ENCODE data around the gene CDK1. TPM values are rescaled to one million over a fixed set of nuclear protein-coding genes. Genes with fewer than 3 reads are reported as not detected.
A peak's percentile ranks its signal among the peaks of the same experiment; 100 is the strongest.

The CDK1 gene
- total and polyA plus RNA-seq, 10 of the 15 experiments (the other 5 are each of a cell fraction or from before 2014, with no cell fraction given): 81.5 to 361 (median 133) TPM

DNA sequence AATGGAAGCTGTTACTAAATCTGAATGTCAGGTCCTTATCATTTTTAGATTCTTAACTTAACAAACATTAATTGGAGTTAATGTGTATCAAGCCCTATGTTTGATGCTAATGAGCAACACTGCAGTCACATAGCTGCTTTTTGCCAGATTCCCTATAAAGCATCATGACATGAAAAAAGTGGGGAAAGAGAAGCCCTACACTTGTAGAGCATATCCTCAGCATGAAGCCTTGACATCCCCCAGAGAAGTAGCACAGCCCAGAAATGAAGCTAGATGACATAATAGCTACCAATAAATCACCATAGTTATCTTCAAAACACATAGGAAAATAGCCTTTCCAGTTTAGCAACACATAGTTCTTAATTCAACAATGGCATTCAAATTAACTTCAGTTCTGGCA lies 49.2 kb upstream of the CDK1 start (continued):
- no peak for TF ChIP-seq ZNF687 (IDR thresholded peaks at IDR 0.05)

GRCh38 chr10:60731134-60731885 lies 47.0 kb upstream of the CDK1 start:
- no peaks in the 10 kb centered on the region; a peak in 4 of 4 replicates for H3K27me3 ChIP-seq (replicated peaks in 1 of 2; ENCODE audit: control insufficient read depth in 2 of 2, insufficient read depth in 2 of 2, low read length in 1 of 2)
- no peaks in the 10 kb centered on the region for H3K79me2 ChIP-seq (ENCODE audit: control insufficient read depth, insufficient read depth, low read length)
- FAIRE-seq (peak; percentile 92), DNase-seq (ENCODE audit: low read depth, low spot score) (peak; percentile 8), ATAC-seq (peak; percentile 82)
- H3K4me3 ChIP-seq: peak overlapping the region; percentile 76
- 0% methylated on average over 3 of the region's 3 CpGs for WGBS (ENCODE audit: insufficient coverage, insufficient replicate concordance, low lambda C conversion rate, missing lambda C conversion rate)
- no peaks in the 10 kb centered on the region for H3K9me3 ChIP-seq (replicated peaks; ENCODE audit: control insufficient read depth, insufficient read depth, low read length)
- H3K36me3 ChIP-seq (ENCODE audit: control insufficient read depth in 2 of 2, insufficient read depth in 2 of 2, low read length in 1 of 2): no peaks in the 10 kb centered on the region
- BruUV-seq (replicated peaks): no TSS peak
- peaks cover 3% of the 10 kb centered on the region; the same call in 1 of the 2 replicates for H3K4me1 ChIP-seq (ENCODE audit: control insufficient read depth, insufficient read depth, low read length)
- ChIA-PET SMC1A (ENCODE audit: uncharacterized antibody, unreplicated experiment) (no interaction called here), POLR2A (no interaction called here), CTCF (no interaction called here), RAD21 (ENCODE audit: unreplicated experiment) (no interaction called here)
- in situ Hi-C loops (cut with MboI) (no loop called here), intact Hi-C loops (cut with micrococcal nuclease; ENCODE audit: unreplicated experiment) (no loop called here)
- no peaks in the 10 kb centered on the region for H4K20me1 ChIP-seq (ENCODE audit: control insufficient read depth, insufficient read depth)
- peak overlapping the region; percentile 22 for H2AFZ ChIP-seq (ENCODE audit: control insufficient read depth, low read depth, low read length)
- H3K4me2 ChIP-seq (ENCODE audit: control insufficient read depth, insufficient read depth): peak overlapping the region; percentile 95
- H3K9ac ChIP-seq (ENCODE audit: control insufficient read depth, insufficient read depth, low read length): no peak overlapping the region
- no peak overlapping the region for H3K27ac ChIP-seq (ENCODE audit: control insufficient read depth, insufficient read depth)
- no peak for TF ChIP-seq KDM1A (IDR thresholded peaks at IDR 0.05; ENCODE audit: borderline replicate concordance)
- TF ChIP-seq, protein P1, sequence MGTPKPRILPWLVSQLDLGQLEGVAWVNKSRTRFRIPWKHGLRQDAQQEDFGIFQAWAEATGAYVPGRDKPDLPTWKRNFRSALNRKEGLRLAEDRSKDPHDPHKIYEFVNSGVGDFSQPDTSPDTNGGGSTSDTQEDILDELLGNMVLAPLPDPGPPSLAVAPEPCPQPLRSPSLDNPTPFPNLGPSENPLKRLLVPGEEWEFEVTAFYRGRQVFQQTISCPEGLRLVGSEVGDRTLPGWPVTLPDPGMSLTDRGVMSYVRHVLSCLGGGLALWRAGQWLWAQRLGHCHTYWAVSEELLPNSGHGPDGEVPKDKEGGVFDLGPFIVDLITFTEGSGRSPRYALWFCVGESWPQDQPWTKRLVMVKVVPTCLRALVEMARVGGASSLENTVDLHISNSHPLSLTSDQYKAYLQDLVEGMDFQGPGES (IDR thresholded peaks at IDR 0.05): no peak
- TF ChIP-seq CHD1 (IDR thresholded peaks at IDR 0.05; ENCODE audit: low read depth, low read length): no peak
- TF ChIP-seq, protein P2, sequence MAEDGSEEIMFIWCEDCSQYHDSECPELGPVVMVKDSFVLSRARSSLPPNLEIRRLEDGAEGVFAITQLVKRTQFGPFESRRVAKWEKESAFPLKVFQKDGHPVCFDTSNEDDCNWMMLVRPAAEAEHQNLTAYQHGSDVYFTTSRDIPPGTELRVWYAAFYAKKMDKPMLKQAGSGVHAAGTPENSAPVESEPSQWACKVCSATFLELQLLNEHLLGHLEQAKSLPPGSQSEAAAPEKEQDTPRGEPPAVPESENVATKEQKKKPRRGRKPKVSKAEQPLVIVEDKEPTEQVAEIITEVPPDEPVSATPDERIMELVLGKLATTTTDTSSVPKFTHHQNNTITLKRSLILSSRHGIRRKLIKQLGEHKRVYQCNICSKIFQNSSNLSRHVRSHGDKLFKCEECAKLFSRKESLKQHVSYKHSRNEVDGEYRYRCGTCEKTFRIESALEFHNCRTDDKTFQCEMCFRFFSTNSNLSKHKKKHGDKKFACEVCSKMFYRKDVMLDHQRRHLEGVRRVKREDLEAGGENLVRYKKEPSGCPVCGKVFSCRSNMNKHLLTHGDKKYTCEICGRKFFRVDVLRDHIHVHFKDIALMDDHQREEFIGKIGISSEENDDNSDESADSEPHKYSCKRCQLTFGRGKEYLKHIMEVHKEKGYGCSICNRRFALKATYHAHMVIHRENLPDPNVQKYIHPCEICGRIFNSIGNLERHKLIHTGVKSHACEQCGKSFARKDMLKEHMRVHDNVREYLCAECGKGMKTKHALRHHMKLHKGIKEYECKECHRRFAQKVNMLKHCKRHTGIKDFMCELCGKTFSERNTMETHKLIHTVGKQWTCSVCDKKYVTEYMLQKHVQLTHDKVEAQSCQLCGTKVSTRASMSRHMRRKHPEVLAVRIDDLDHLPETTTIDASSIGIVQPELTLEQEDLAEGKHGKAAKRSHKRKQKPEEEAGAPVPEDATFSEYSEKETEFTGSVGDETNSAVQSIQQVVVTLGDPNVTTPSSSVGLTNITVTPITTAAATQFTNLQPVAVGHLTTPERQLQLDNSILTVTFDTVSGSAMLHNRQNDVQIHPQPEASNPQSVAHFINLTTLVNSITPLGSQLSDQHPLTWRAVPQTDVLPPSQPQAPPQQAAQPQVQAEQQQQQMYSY (CRISPR knock-in tag; IDR thresholded peaks at IDR 0.05): no peak
- TF ChIP-seq RUNX3 (IDR thresholded peaks at IDR 0.05; ENCODE audit: low read length): peak; percentile 58
- TF ChIP-seq RBBP5 (conservative IDR thresholded peaks at IDR 0.05): no peak
- TF ChIP-seq NBN (IDR thresholded peaks at IDR 0.05): no peak
- TF ChIP-seq ZBTB4 (CRISPR knock-in tag; IDR thresholded peaks at IDR 0.05): no peak
- TF ChIP-seq NFIC (IDR thresholded peaks at IDR 0.05; ENCODE audit: low read depth, low read length): peak; percentile 31; the same call in 1 of the 2 replicates

Measured in GM12878 (cell line).